ENCODE data around the gene POT1. TPM values are rescaled to one million over a fixed set of nuclear protein-coding genes. Genes with fewer than 3 reads are reported as not detected.

POT1 gene
- total and polyA plus RNA-seq, 9 donors, result 13.2 to 25.5 (median 19.8) TPM

GRCh38 chr7:124813994-124814798, 115.4 kb downstream of the POT1 start:
- no peaks in the 10 kb centered on the region for H3K4me1 ChIP-seq (ENCODE audit: control insufficient read depth, insufficient read depth, low read length)
- no peaks in the 10 kb centered on the region for H3K27me3 ChIP-seq (ENCODE audit: control insufficient read depth, insufficient read depth, low read length)
- no peaks in the 10 kb centered on the region for H3K9me3 ChIP-seq (replicated peaks; ENCODE audit: control insufficient read depth, low read depth, low read length)
- no CpG with 5 or more reads among the region's 2 CpGs for WGBS (ENCODE audit: insufficient coverage)
- no peak for DNase-seq
- H3K36me3 ChIP-seq (ENCODE audit: control insufficient read depth, insufficient read depth, low read length), result no peaks in the 10 kb centered on the region
- H3K4me3 ChIP-seq (ENCODE audit: low read length), result no peak overlapping the region
- no peak overlapping the region for H3K27ac ChIP-seq (ENCODE audit: low read length)

GRCh38 chr7:124812764-124813163, 116.9 kb downstream of the POT1 start:
- H3K4me3 ChIP-seq (ENCODE audit: low read length), result no peak overlapping the region
- H3K27ac ChIP-seq (ENCODE audit: low read length), result no peak overlapping the region
- no CpG with 5 or more reads among the region's 2 CpGs for WGBS (ENCODE audit: insufficient coverage)
- H3K36me3 ChIP-seq (ENCODE audit: control insufficient read depth, insufficient read depth, low read length), result no peaks in the 10 kb centered on the region
- H3K27me3 ChIP-seq (ENCODE audit: control insufficient read depth, insufficient read depth, low read length), result no peaks in the 10 kb centered on the region
- no peaks in the 10 kb centered on the region for H3K4me1 ChIP-seq (ENCODE audit: control insufficient read depth, insufficient read depth, low read length)
- no peaks in the 10 kb centered on the region for H3K9me3 ChIP-seq (replicated peaks; ENCODE audit: control insufficient read depth, low read depth, low read length)
- no peak for DNase-seq

- H3K36me3 ChIP-seq (ENCODE audit: control insufficient read depth, insufficient read depth, low read length), result no peaks in the 10 kb centered on the region
- WGBS (ENCODE audit: insufficient coverage), result no CpG with 5 or more reads among the region's 1 CpG
- H3K27me3 ChIP-seq (ENCODE audit: control insufficient read depth, insufficient read depth, low read length), result no peaks in the 10 kb centered on the region
- H3K4me1 ChIP-seq (ENCODE audit: control insufficient read depth, insufficient read depth, low read length), result no peaks in the 10 kb centered on the region
- H3K9me3 ChIP-seq (replicated peaks; ENCODE audit: control insufficient read depth, low read depth, low read length), result no peaks in the 10 kb centered on the region
- DNase-seq, result no peak
- H3K27ac ChIP-seq (ENCODE audit: low read length), result no peak overlapping the region
- H3K4me3 ChIP-seq (ENCODE audit: low read length), result no peak overlapping the region
Observed at GRCh38 chr7:124811341-124811740, 118.3 kb downstream of the POT1 start.

- no peaks in the 10 kb centered on the region for H3K9me3 ChIP-seq (replicated peaks; ENCODE audit: control insufficient read depth, low read depth, low read length)
- no peak overlapping the region for H3K27ac ChIP-seq (ENCODE audit: low read length)
- no CpG with 5 or more reads among the region's 3 CpGs for WGBS (ENCODE audit: insufficient coverage)
- no peaks in the 10 kb centered on the region for H3K27me3 ChIP-seq (ENCODE audit: control insufficient read depth, insufficient read depth, low read length)
- no peak for DNase-seq
- H3K36me3 ChIP-seq (ENCODE audit: control insufficient read depth, insufficient read depth, low read length), result no peaks in the 10 kb centered on the region
- H3K4me1 ChIP-seq (ENCODE audit: control insufficient read depth, insufficient read depth, low read length), result no peaks in the 10 kb centered on the region
- no peak overlapping the region for H3K4me3 ChIP-seq (ENCODE audit: low read length)
Observed at GRCh38 chr7:124810605-124811004, 119.0 kb downstream of the POT1 start.

- Histone ChIP-seq H3K27me3 (ENCODE audit: control insufficient read depth, insufficient read depth, low read length) (no peaks in the 10 kb centered on the region), H3K36me3 (ENCODE audit: control insufficient read depth, insufficient read depth, low read length) (no peaks in the 10 kb centered on the region), H3K27ac (ENCODE audit: low read length) (no peak overlapping the region), H3K4me3 (ENCODE audit: low read length) (no peak overlapping the region), H3K4me1 (ENCODE audit: control insufficient read depth, insufficient read depth, low read length) (no peaks in the 10 kb centered on the region), H3K9me3 (replicated peaks; ENCODE audit: control insufficient read depth, low read depth, low read length) (no peaks in the 10 kb centered on the region)
- no CpG with 5 or more reads among the region's 5 CpGs for WGBS (ENCODE audit: insufficient coverage)
- DNase-seq, result no peak
Observed at GRCh38 chr7:124808206-124808605, 121.4 kb downstream of the POT1 start.

GRCh38 chr7:124801330-124801895, 128.2 kb downstream of the POT1 start:
- H3K27ac ChIP-seq (ENCODE audit: low read length), result no peak overlapping the region
- H3K36me3 ChIP-seq (ENCODE audit: control insufficient read depth, insufficient read depth, low read length), result no peaks in the 10 kb centered on the region
- no peak for DNase-seq
- H3K9me3 ChIP-seq (replicated peaks; ENCODE audit: control insufficient read depth, low read depth, low read length), result no peaks in the 10 kb centered on the region
- no peaks in the 10 kb centered on the region for H3K27me3 ChIP-seq (ENCODE audit: control insufficient read depth, insufficient read depth, low read length)
- H3K4me1 ChIP-seq (ENCODE audit: control insufficient read depth, insufficient read depth, low read length), result no peaks in the 10 kb centered on the region
- no CpG with 5 or more reads among the region's 1 CpG for WGBS (ENCODE audit: insufficient coverage)
- no peak overlapping the region for H3K4me3 ChIP-seq (ENCODE audit: low read length)

GRCh38 chr7:124800386-124800785, 129.2 kb downstream of the POT1 start:
- Histone ChIP-seq H3K4me1 (ENCODE audit: control insufficient read depth, insufficient read depth, low read length) (no peaks in the 10 kb centered on the region), H3K27me3 (ENCODE audit: control insufficient read depth, insufficient read depth, low read length) (no peaks in the 10 kb centered on the region), H3K27ac (ENCODE audit: low read length) (no peak overlapping the region), H3K9me3 (replicated peaks; ENCODE audit: control insufficient read depth, low read depth, low read length) (no peaks in the 10 kb centered on the region), H3K36me3 (ENCODE audit: control insufficient read depth, insufficient read depth, low read length) (no peaks in the 10 kb centered on the region), H3K4me3 (ENCODE audit: low read length) (no peak overlapping the region)
- no CpG with 5 or more reads among the region's 2 CpGs for WGBS (ENCODE audit: insufficient coverage)
- DNase-seq, result no peak

GRCh38 chr7:124799448-124799847, 130.2 kb downstream of the POT1 start:
- 100% methylated on average over 1 of the region's 6 CpGs for WGBS (ENCODE audit: insufficient coverage)
- Histone ChIP-seq H3K27ac (ENCODE audit: low read length) (no peak overlapping the region), H3K36me3 (ENCODE audit: control insufficient read depth, insufficient read depth, low read length) (no peaks in the 10 kb centered on the region), H3K4me3 (ENCODE audit: low read length) (no peak overlapping the region), H3K27me3 (ENCODE audit: control insufficient read depth, insufficient read depth, low read length) (no peaks in the 10 kb centered on the region), H3K9me3 (replicated peaks; ENCODE audit: control insufficient read depth, low read depth, low read length) (no peaks in the 10 kb centered on the region), H3K4me1 (ENCODE audit: control insufficient read depth, insufficient read depth, low read length) (no peaks in the 10 kb centered on the region)
- no peak for DNase-seq

- H3K36me3 ChIP-seq (ENCODE audit: control insufficient read depth, insufficient read depth, low read length), result no peaks in the 10 kb centered on the region
- H3K9me3 ChIP-seq (replicated peaks; ENCODE audit: control insufficient read depth, low read depth, low read length), result no peaks in the 10 kb centered on the region
- no CpG with 5 or more reads among the region's 2 CpGs for WGBS (ENCODE audit: insufficient coverage)
- no peaks in the 10 kb centered on the region for H3K4me1 ChIP-seq (ENCODE audit: control insufficient read depth, insufficient read depth, low read length)
- H3K27me3 ChIP-seq (ENCODE audit: control insufficient read depth, insufficient read depth, low read length), result no peaks in the 10 kb centered on the region
- H3K27ac ChIP-seq (ENCODE audit: low read length), result no peak overlapping the region
- H3K4me3 ChIP-seq (ENCODE audit: low read length), result no peak overlapping the region
- no peak for DNase-seq
Observed at GRCh38 chr7:124796771-124797170, 132.9 kb downstream of the POT1 start.

GRCh38 chr7:124792696-124793095, 136.9 kb downstream of the POT1 start:
- WGBS (ENCODE audit: insufficient coverage), result 79% methylated on average over 3 of the region's 3 CpGs

More at GRCh38 chr7:124792696-124793095, 136.9 kb downstream of the POT1 start:
- H3K9me3 ChIP-seq (replicated peaks; ENCODE audit: control insufficient read depth, low read depth, low read length), result no peaks in the 10 kb centered on the region
- no peaks in the 10 kb centered on the region for H3K4me1 ChIP-seq (ENCODE audit: control insufficient read depth, insufficient read depth, low read length)
- no peak for DNase-seq
- no peak overlapping the region for H3K27ac ChIP-seq (ENCODE audit: low read length)
- H3K27me3 ChIP-seq (ENCODE audit: control insufficient read depth, insufficient read depth, low read length), result no peaks in the 10 kb centered on the region
- no peak overlapping the region for H3K4me3 ChIP-seq (ENCODE audit: low read length)
- H3K36me3 ChIP-seq (ENCODE audit: control insufficient read depth, insufficient read depth, low read length), result no peaks in the 10 kb centered on the region
